Liver (tissue), 9 donors: Measurements from ENCODE around the gene OLFML2A. TPM values are rescaled to one million over a fixed set of nuclear protein-coding genes. Genes with fewer than 3 reads are reported as not detected.
A peak's percentile ranks its signal among the peaks of the same experiment; 100 is the strongest.

Experiments
- DNase-seq: peaks from one replicate; pipeline ENCODE4 v3.0.0-alpha.2; 2017; ENCODE audit warnings: low spot score
- H3K27ac ChIP-seq, 2 donors: one replicate each; pipeline ENCODE4 v1.7.0; 2013; ENCODE audit warnings: inconsistent platforms in 2 of 2, low read length in 2 of 2, control low read depth in 1 of 2, low read depth in 1 of 2, mild to moderate bottlenecking in 1 of 2
- H3K27me3 ChIP-seq, 4 donors: one replicate each; pipeline versions ENCODE4 v1.6.1 to v1.7.0; 2013; ENCODE audit warnings: low read length in 3 of 4, inconsistent platforms in 1 of 4, mild to moderate bottlenecking in 1 of 4, moderate library complexity in 1 of 4; ENCODE audit not compliant: control insufficient read depth in 4 of 4, insufficient read depth in 4 of 4
- H3K36me3 ChIP-seq, 4 donors: one replicate each; pipeline versions ENCODE4 v1.6.1 to v1.7.0; 2013; ENCODE audit warnings: low read length in 3 of 4, mild to moderate bottlenecking in 3 of 4, low read depth in 1 of 4, moderate library complexity in 1 of 4; ENCODE audit not compliant: control insufficient read depth in 4 of 4, insufficient read depth in 3 of 4
- H3K4me1 ChIP-seq, 4 donors: one replicate each; pipeline versions ENCODE4 v1.6.1 to v1.7.0; 2013; ENCODE audit warnings: low read length in 3 of 4, mild to moderate bottlenecking in 3 of 4, moderate library complexity in 1 of 4; ENCODE audit not compliant: control insufficient read depth in 4 of 4, insufficient read depth in 4 of 4
- H3K4me3 ChIP-seq, 3 donors: one replicate each; pipeline versions ENCODE4 v1.6.1 to v1.7.0; 2013; ENCODE audit warnings: low read length in 3 of 3, control low read depth in 1 of 3, low read depth in 1 of 3, mild to moderate bottlenecking in 1 of 3
- H3K9ac ChIP-seq, 2 donors: one replicate each; pipeline ENCODE4 v1.7.0; 2013; ENCODE audit warnings: low read length in 2 of 2, mild to moderate bottlenecking in 2 of 2, moderate library complexity in 2 of 2, control low read depth in 1 of 2, low read depth in 1 of 2
- H3K9me3 ChIP-seq, 4 donors: one replicate each; pipeline versions ENCODE4 v1.6.1 to v1.7.0; 2013; ENCODE audit warnings: low read length in 3 of 4; ENCODE audit not compliant: control insufficient read depth in 4 of 4
- EGR1 ChIP-seq, 2 donors: IDR thresholded peaks; 2 replicates each; pipeline ENCODE4 v1.6.1; 2016 to 2018; ENCODE audit warnings: antibody characterized with exemption in 2 of 2, low read depth in 2 of 2
- FOXA1 ChIP-seq: IDR thresholded peaks from 2 replicates; pipeline ENCODE4 v1.6.1; 2016; ENCODE audit warnings: antibody characterized with exemption
- FOXA2 ChIP-seq: IDR thresholded peaks from 2 replicates; pipeline ENCODE4 v1.6.1; 2016; ENCODE audit warnings: antibody characterized with exemption
- GABPA ChIP-seq, 2 donors: IDR thresholded peaks in 1 of 2; conservative IDR thresholded peaks in 1 of 2; 2 replicates each; pipeline ENCODE4 v1.6.1; 2016; ENCODE audit warnings: antibody characterized with exemption in 2 of 2, mild to moderate bottlenecking in 1 of 2, moderate library complexity in 1 of 2
- HNF4A ChIP-seq, 2 donors: conservative IDR thresholded peaks; 2 replicates each; pipeline ENCODE4 v1.6.1; 2016; ENCODE audit warnings: antibody characterized with exemption in 2 of 2, mild to moderate bottlenecking in 2 of 2
- HNF4G ChIP-seq: IDR thresholded peaks from 2 replicates; pipeline ENCODE4 v1.6.1; 2016; ENCODE audit warnings: antibody characterized with exemption
- JUND ChIP-seq, 2 donors: IDR thresholded peaks; 2 replicates each; pipeline ENCODE4 v1.6.1; 2016; ENCODE audit warnings: antibody characterized with exemption in 2 of 2
- NR2F2 ChIP-seq: IDR thresholded peaks from 2 replicates; pipeline ENCODE4 v1.6.1; 2016; ENCODE audit warnings: antibody characterized with exemption
- RAD21 ChIP-seq, 2 donors: IDR thresholded peaks; 2 replicates each; pipeline ENCODE4 v1.6.1; 2016; ENCODE audit warnings: antibody characterized with exemption in 2 of 2, mild to moderate bottlenecking in 2 of 2
- RXRA ChIP-seq, 2 donors: IDR thresholded peaks; 2 replicates each; pipeline ENCODE4 v1.6.1; 2017 to 2018; ENCODE audit warnings: antibody characterized with exemption in 2 of 2, mild to moderate bottlenecking in 1 of 2
- SP1 ChIP-seq: IDR thresholded peaks from 2 replicates; pipeline ENCODE4 v1.6.1; 2018; ENCODE audit warnings: antibody characterized with exemption, mild to moderate bottlenecking
- YY1 ChIP-seq: IDR thresholded peaks from 2 replicates; pipeline ENCODE4 v1.6.1; 2016; ENCODE audit warnings: antibody characterized with exemption, mild to moderate bottlenecking
- WGBS: extraction: QIAGEN DNeasy Blood & Tissue Kit; methylation state at CpG from one replicate; pipeline ENCODE4 v1.1.7; 2013; 5-methylcytosine and 5-hydroxymethylcytosine counted together
- polyA plus RNA-seq, 2 donors: library from polyadenylated mRNA; stranded (reverse) in 1 of 2; unstranded in 1 of 2; fragments of 200-250 nt in 1 of 2; fragments of >200 nt in 1 of 2; fragmentation: Nextera tagmentation in 1 of 2; extraction: Ambion mirVana in 1 of 2; gene quantifications; one replicate each; pipeline versions ENCODE4 v1.2.1 to v1.2.3, GENCODE V29; 2013 to 2015
- total RNA-seq, 2 donors: library from RNA; depleted of rRNA; stranded (reverse); fragments of >200 nt; gene quantifications; one replicate each; pipeline ENCODE4 v1.2.3, GENCODE V29; 2014
- TF ChIP-seq, protein P1 (sequence below): fragments of 150-350 bp; IDR thresholded peaks from 2 replicates; pipeline ENCODE4 v1.5.1; 2017; ENCODE audit warnings: improper control_type of control experiment, low read depth, low read length; ENCODE audit not compliant: missing input control
- TF ChIP-seq, protein P2 (sequence below): IDR thresholded peaks from 2 replicates; pipeline ENCODE4 v1.6.1; 2016; ENCODE audit warnings: antibody characterized with exemption
- TF ChIP-seq, protein P3 (sequence below): IDR thresholded peaks from 2 replicates; pipeline ENCODE4 v1.6.1; 2016; ENCODE audit warnings: antibody characterized with exemption
- TF ChIP-seq, protein P4 (sequence below): IDR thresholded peaks from 2 replicates; pipeline ENCODE4 v1.6.1; 2016; ENCODE audit warnings: antibody characterized with exemption
- TF ChIP-seq, protein P5 (sequence below): IDR thresholded peaks from 2 replicates; pipeline ENCODE4 v1.6.1; 2016; ENCODE audit warnings: antibody characterized with exemption, mild to moderate bottlenecking
- donor health status: healthy.
- donor health status: healthy.
- donor health status: healthy.
- donor health status: healthy.
- donor health status: healthy.

The OLFML2A gene
- total and polyA plus RNA-seq, 4 donors = 0.15 to 1.1 (median 0.53) TPM

DNA sequence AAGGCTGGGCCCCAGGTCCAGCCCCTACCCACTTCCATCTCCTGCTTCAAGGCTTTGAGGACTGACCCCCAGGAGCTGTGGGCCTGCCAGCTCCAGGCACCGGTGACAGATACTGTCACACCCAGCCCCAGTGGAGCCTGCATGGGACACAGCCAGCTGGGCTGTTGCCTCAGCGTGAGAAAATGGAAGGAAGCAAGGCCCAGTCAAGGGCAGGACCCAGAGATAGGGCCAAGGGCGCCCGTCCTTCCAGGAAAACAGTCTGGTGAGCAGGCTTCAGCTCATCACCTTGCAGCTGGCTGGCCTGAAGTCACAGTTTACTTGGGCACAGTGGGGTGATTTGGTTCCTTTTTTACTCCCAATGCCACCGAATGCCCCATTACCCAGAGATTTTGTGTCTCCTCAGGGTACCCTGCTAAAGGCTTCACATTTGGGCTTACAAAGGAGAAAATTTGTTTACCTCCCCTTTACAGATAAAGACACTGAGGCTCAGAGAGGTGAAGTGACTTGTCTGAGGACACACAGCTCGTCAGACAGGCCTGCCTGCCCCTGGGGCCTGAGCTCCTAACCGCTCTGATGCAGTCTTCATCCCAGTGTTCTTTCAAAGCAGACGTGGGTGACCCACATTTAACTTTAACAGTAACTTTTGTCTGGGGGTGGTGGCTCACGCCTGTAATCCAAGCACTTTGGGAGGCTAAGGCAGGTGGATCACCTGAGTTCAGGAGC is 54.9 kb downstream of the OLFML2A start:
- no peak for DNase-seq
- peaks cover 0 to 4% (median 0%) of the 10 kb centered on the region in 4 donors for H3K4me1 ChIP-seq
- no peaks in the 10 kb centered on the region for H3K36me3 ChIP-seq
- no peak overlapping the region for H3K9ac ChIP-seq
- H3K4me3 ChIP-seq = no peak overlapping the region
- no peaks in the 10 kb centered on the region for H3K27me3 ChIP-seq
- no peaks in the 10 kb centered on the region for H3K9me3 ChIP-seq
- H3K27ac ChIP-seq = peak overlapping the region in 1 of 2 donors; percentile 13
- TF ChIP-seq, protein P1, sequence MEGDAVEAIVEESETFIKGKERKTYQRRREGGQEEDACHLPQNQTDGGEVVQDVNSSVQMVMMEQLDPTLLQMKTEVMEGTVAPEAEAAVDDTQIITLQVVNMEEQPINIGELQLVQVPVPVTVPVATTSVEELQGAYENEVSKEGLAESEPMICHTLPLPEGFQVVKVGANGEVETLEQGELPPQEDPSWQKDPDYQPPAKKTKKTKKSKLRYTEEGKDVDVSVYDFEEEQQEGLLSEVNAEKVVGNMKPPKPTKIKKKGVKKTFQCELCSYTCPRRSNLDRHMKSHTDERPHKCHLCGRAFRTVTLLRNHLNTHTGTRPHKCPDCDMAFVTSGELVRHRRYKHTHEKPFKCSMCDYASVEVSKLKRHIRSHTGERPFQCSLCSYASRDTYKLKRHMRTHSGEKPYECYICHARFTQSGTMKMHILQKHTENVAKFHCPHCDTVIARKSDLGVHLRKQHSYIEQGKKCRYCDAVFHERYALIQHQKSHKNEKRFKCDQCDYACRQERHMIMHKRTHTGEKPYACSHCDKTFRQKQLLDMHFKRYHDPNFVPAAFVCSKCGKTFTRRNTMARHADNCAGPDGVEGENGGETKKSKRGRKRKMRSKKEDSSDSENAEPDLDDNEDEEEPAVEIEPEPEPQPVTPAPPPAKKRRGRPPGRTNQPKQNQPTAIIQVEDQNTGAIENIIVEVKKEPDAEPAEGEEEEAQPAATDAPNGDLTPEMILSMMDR = no peak
- peak; percentile 80 for TF ChIP-seq NR2F2
- TF ChIP-seq, protein P2, sequence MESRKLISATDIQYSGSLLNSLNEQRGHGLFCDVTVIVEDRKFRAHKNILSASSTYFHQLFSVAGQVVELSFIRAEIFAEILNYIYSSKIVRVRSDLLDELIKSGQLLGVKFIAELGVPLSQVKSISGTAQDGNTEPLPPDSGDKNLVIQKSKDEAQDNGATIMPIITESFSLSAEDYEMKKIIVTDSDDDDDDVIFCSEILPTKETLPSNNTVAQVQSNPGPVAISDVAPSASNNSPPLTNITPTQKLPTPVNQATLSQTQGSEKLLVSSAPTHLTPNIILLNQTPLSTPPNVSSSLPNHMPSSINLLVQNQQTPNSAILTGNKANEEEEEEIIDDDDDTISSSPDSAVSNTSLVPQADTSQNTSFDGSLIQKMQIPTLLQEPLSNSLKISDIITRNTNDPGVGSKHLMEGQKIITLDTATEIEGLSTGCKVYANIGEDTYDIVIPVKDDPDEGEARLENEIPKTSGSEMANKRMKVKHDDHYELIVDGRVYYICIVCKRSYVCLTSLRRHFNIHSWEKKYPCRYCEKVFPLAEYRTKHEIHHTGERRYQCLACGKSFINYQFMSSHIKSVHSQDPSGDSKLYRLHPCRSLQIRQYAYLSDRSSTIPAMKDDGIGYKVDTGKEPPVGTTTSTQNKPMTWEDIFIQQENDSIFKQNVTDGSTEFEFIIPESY = no peak
- TF ChIP-seq, protein P3, sequence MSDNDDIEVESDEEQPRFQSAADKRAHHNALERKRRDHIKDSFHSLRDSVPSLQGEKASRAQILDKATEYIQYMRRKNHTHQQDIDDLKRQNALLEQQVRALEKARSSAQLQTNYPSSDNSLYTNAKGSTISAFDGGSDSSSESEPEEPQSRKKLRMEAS = no peak
- 76% methylated on average over 9 of the region's 9 CpGs for WGBS

DNA sequence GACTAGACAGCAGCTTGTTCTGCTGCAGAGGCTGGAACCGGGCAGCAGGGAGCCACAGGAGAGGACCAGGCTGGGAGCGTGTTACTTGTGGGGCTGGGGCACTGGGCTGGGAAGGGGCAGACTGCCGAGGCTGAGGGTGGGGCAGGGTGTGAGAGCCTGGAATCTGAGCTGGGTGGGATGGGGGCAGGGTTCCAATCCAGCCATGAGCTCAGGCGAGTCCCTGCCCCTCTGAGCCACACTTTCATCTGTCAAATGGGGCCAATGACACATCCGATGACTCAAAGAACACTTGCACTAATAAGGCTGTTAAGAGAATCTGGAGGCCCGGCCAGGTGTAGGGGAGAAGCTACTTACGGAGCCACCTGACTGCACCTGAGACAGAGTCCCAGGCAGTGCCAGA is 57.7 kb downstream of the OLFML2A start:
- Histone ChIP-seq H3K4me1 (peaks cover 0 to 4% (median 0%) of the 10 kb centered on the region in 4 donors), H3K9ac (no peak overlapping the region), H3K4me3 (no peak overlapping the region), H3K9me3 (no peaks in the 10 kb centered on the region), H3K27me3 (no peaks in the 10 kb centered on the region), H3K36me3 (no peaks in the 10 kb centered on the region), H3K27ac (no peak overlapping the region)
- TF ChIP-seq RXRA (IDR thresholded peaks at IDR 0.05) = no peak
- TF ChIP-seq FOXA2 = no peak
- TF ChIP-seq, protein P3 = no peak
- no peak for TF ChIP-seq HNF4A (conservative IDR thresholded peaks at IDR 0.05)
- no peak for TF ChIP-seq JUND (IDR thresholded peaks at IDR 0.05)
- TF ChIP-seq HNF4G = no peak
- TF ChIP-seq EGR1 (IDR thresholded peaks at IDR 0.05; ENCODE audit: low read depth in 2 of 2) = no peak
- no peak for TF ChIP-seq FOXA1
- no peak for TF ChIP-seq GABPA (IDR thresholded peaks at IDR 0.05 in 1 of 2, conservative IDR thresholded peaks at IDR 0.05 in 1 of 2)
- TF ChIP-seq, protein P1 = no peak
- TF ChIP-seq, protein P2 = no peak
- TF ChIP-seq RAD21 (IDR thresholded peaks at IDR 0.05) = no peak
- TF ChIP-seq, protein P4, sequence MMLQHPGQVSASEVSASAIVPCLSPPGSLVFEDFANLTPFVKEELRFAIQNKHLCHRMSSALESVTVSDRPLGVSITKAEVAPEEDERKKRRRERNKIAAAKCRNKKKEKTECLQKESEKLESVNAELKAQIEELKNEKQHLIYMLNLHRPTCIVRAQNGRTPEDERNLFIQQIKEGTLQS = no peak
- no peak for TF ChIP-seq YY1
- no peak for TF ChIP-seq SP1
- TF ChIP-seq, protein P5, sequence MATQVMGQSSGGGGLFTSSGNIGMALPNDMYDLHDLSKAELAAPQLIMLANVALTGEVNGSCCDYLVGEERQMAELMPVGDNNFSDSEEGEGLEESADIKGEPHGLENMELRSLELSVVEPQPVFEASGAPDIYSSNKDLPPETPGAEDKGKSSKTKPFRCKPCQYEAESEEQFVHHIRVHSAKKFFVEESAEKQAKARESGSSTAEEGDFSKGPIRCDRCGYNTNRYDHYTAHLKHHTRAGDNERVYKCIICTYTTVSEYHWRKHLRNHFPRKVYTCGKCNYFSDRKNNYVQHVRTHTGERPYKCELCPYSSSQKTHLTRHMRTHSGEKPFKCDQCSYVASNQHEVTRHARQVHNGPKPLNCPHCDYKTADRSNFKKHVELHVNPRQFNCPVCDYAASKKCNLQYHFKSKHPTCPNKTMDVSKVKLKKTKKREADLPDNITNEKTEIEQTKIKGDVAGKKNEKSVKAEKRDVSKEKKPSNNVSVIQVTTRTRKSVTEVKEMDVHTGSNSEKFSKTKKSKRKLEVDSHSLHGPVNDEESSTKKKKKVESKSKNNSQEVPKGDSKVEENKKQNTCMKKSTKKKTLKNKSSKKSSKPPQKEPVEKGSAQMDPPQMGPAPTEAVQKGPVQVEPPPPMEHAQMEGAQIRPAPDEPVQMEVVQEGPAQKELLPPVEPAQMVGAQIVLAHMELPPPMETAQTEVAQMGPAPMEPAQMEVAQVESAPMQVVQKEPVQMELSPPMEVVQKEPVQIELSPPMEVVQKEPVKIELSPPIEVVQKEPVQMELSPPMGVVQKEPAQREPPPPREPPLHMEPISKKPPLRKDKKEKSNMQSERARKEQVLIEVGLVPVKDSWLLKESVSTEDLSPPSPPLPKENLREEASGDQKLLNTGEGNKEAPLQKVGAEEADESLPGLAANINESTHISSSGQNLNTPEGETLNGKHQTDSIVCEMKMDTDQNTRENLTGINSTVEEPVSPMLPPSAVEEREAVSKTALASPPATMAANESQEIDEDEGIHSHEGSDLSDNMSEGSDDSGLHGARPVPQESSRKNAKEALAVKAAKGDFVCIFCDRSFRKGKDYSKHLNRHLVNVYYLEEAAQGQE = no peak
- WGBS = 84% methylated on average over 7 of the region's 7 CpGs
- no peak for DNase-seq
